ENCODE results near the gene ARHGAP5. TPM values are rescaled to one million over a fixed set of nuclear protein-coding genes. Genes with fewer than 3 reads are reported as not detected.

Gene ARHGAP5
- polyA plus RNA-seq, 3 donors = 2.5 to 6.3 (median 4.3) TPM

GRCh38 chr14:32190673-32191072 lies 113.6 kb downstream of the ARHGAP5 start:
- no peak overlapping the region for H3K4me3 ChIP-seq (replicated peaks in 1 of 3; ENCODE audit: low read depth in 2 of 3, low read length in 3 of 3)
- H4K20me1 ChIP-seq (ENCODE audit: insufficient read depth, low read length) = no peaks in the 10 kb centered on the region
- Mint-ChIP-seq H3K9me3 (peaks cover 0 to 2% (median 0%) of the 10 kb centered on the region in 7 donors), H3K4me3 (no peak overlapping the region), H3K36me3 (no peaks in the 10 kb centered on the region), H3K4me1 (peaks cover 6% of the 10 kb centered on the region), H3K27ac (no peak overlapping the region), H3K27me3 (ENCODE audit: low read depth in 3 of 3) (peaks cover 0 to 2% (median 2%) of the 10 kb centered on the region in 3 donors)
- H3K27me3 ChIP-seq (ENCODE audit: control insufficient read depth in 2 of 2, insufficient read depth in 2 of 2, low read length in 2 of 2) = no peaks in the 10 kb centered on the region
- H3K79me2 ChIP-seq (ENCODE audit: insufficient read depth, low read length) = no peaks in the 10 kb centered on the region
- TF ChIP-seq, protein P1, sequence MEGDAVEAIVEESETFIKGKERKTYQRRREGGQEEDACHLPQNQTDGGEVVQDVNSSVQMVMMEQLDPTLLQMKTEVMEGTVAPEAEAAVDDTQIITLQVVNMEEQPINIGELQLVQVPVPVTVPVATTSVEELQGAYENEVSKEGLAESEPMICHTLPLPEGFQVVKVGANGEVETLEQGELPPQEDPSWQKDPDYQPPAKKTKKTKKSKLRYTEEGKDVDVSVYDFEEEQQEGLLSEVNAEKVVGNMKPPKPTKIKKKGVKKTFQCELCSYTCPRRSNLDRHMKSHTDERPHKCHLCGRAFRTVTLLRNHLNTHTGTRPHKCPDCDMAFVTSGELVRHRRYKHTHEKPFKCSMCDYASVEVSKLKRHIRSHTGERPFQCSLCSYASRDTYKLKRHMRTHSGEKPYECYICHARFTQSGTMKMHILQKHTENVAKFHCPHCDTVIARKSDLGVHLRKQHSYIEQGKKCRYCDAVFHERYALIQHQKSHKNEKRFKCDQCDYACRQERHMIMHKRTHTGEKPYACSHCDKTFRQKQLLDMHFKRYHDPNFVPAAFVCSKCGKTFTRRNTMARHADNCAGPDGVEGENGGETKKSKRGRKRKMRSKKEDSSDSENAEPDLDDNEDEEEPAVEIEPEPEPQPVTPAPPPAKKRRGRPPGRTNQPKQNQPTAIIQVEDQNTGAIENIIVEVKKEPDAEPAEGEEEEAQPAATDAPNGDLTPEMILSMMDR (IDR thresholded peaks at IDR 0.05) = no peak
- no peak for DNase-seq
- no peaks in the 10 kb centered on the region for H3K4me1 ChIP-seq (ENCODE audit: control insufficient read depth in 1 of 2, insufficient read depth in 2 of 2, low read length in 2 of 2)
- no peak overlapping the region for H2AFZ ChIP-seq (ENCODE audit: insufficient read depth, low read depth, low read length, poor library complexity, severe bottlenecking)
- no peaks in the 10 kb centered on the region for H3K36me3 ChIP-seq (replicated peaks in 1 of 2; ENCODE audit: control insufficient read depth in 1 of 2, insufficient read depth in 2 of 2, low read length in 2 of 2)
- no CpG with 5 or more reads among the region's 3 CpGs for WGBS (ENCODE audit: insufficient coverage)
- H3K4me2 ChIP-seq (replicated peaks; ENCODE audit: extremely low read depth, low read length, poor library complexity, severe bottlenecking) = no peak overlapping the region
- intact Hi-C loops (cut with micrococcal nuclease) = no loop called here
- no peak overlapping the region for H3K27ac ChIP-seq (ENCODE audit: low read depth in 1 of 2, low read length in 2 of 2)
- no peak overlapping the region for H3K9ac ChIP-seq (ENCODE audit: insufficient read depth, low read length, poor library complexity, severe bottlenecking)
- H3K9me3 ChIP-seq (replicated peaks in 1 of 2; ENCODE audit: control insufficient read depth in 1 of 2, insufficient read depth in 1 of 2, low read length in 2 of 2) = peaks cover 0 to 2% of the 10 kb centered on the region in 2 donors

- Mint-ChIP-seq H3K27me3 (ENCODE audit: low read depth in 3 of 3) (peaks cover 2 to 3% (median 2%) of the 10 kb centered on the region in 3 donors), H3K4me3 (no peak overlapping the region), H3K36me3 (no peaks in the 10 kb centered on the region), H3K4me1 (peaks cover 5% of the 10 kb centered on the region), H3K9me3 (no peaks in the 10 kb centered on the region), H3K27ac (no peak overlapping the region)
- Histone ChIP-seq H3K27ac (ENCODE audit: low read depth in 1 of 2, low read length in 2 of 2) (no peak overlapping the region), H3K4me1 (ENCODE audit: control insufficient read depth in 1 of 2, insufficient read depth in 2 of 2, low read length in 2 of 2) (no peaks in the 10 kb centered on the region), H3K4me2 (replicated peaks; ENCODE audit: extremely low read depth, low read length, poor library complexity, severe bottlenecking) (no peak overlapping the region), H3K36me3 (replicated peaks in 1 of 2; ENCODE audit: control insufficient read depth in 1 of 2, insufficient read depth in 2 of 2, low read length in 2 of 2) (no peaks in the 10 kb centered on the region), H3K9me3 (replicated peaks in 1 of 2; ENCODE audit: control insufficient read depth in 1 of 2, insufficient read depth in 1 of 2, low read length in 2 of 2) (no peaks in the 10 kb centered on the region), H3K27me3 (ENCODE audit: control insufficient read depth in 2 of 2, insufficient read depth in 2 of 2, low read length in 2 of 2) (no peaks in the 10 kb centered on the region), H3K9ac (ENCODE audit: insufficient read depth, low read length, poor library complexity, severe bottlenecking) (no peak overlapping the region), H2AFZ (ENCODE audit: insufficient read depth, low read depth, low read length, poor library complexity, severe bottlenecking) (no peak overlapping the region), H3K79me2 (ENCODE audit: insufficient read depth, low read length) (no peaks in the 10 kb centered on the region), H3K4me3 (replicated peaks in 1 of 3; ENCODE audit: low read depth in 2 of 3, low read length in 3 of 3) (no peak overlapping the region), H4K20me1 (ENCODE audit: insufficient read depth, low read length) (no peaks in the 10 kb centered on the region)
- intact Hi-C loops (cut with micrococcal nuclease) = no loop called here
- TF ChIP-seq, protein P1 (IDR thresholded peaks at IDR 0.05) = no peak
- no CpG with 5 or more reads among the region's 2 CpGs for WGBS (ENCODE audit: insufficient coverage)
- no peak for DNase-seq
Observed at GRCh38 chr14:32192712-32193373, 115.7 kb downstream of the ARHGAP5 start.

Data from CD14-positive monocyte (primary cell).